GM23338 (cell line): ENCODE data around the gene CDH20. TPM values are rescaled to one million over a fixed set of nuclear protein-coding genes. Genes with fewer than 3 reads are reported as not detected.

ENCODE experiments used
- ATAC-seq: fragments of 200-7000 bp; cut with Tn5 transposase; 3 replicates; pipeline ENCODE4 v1.9.1; 2020
- DNase-seq: peaks from one replicate; pipeline ENCODE4 v3.0.0-alpha.2; 2015; ENCODE audit warnings: low spot score
- H2AFZ ChIP-seq: fragments of 200-600 bp; sonication (generic); 2 replicates; pipeline ENCODE4 v1.8.0; 2016; ENCODE audit warnings: antibody characterized with exemption, mild to moderate bottlenecking, moderate library complexity
- H3F3A ChIP-seq: fragments of 200-600 bp; sonication (generic); replicated peaks from 2 replicates; pipeline ENCODE4 v1.8.0; 2017; ENCODE audit warnings: antibody characterized with exemption, mixed run types, low read depth
- H3K27ac ChIP-seq: fragments of 200-600 bp; sonication (generic); 2 replicates; pipeline ENCODE4 v1.6.1; 2016; ENCODE audit warnings: low read depth
- H3K27me3 ChIP-seq: fragments of 200-600 bp; sonication (generic); 2 replicates; pipeline ENCODE4 v1.8.0; 2016; ENCODE audit warnings: mild to moderate bottlenecking, mixed run types, moderate library complexity; ENCODE audit not compliant: insufficient read depth
- H3K36me3 ChIP-seq: fragments of 200-600 bp; sonication (generic); 2 replicates; pipeline ENCODE4 v1.8.0; 2016; ENCODE audit warnings: mild to moderate bottlenecking; ENCODE audit not compliant: insufficient read depth
- H3K4me1 ChIP-seq: fragments of 200-600 bp; sonication (generic); 2 replicates; pipeline ENCODE4 v1.8.0; 2016; ENCODE audit warnings: mild to moderate bottlenecking, moderate library complexity; ENCODE audit not compliant: insufficient read depth
- H3K4me2 ChIP-seq: fragments of 200-600 bp; sonication (generic); 2 replicates; pipeline ENCODE4 v1.7.1; 2017; ENCODE audit warnings: mixed run types
- H3K4me3 ChIP-seq: fragments of 200-600 bp; sonication (generic); 2 replicates; pipeline ENCODE4 v1.6.1; 2016; ENCODE audit warnings: mixed run types
- H3K79me2 ChIP-seq: fragments of 200-600 bp; sonication (generic); replicated peaks from 2 replicates; pipeline ENCODE4 v1.8.0; 2017; ENCODE audit warnings: mild to moderate bottlenecking; ENCODE audit not compliant: insufficient read depth
- H3K9me2 ChIP-seq: fragments of 200-600 bp; sonication (generic); 2 replicates; pipeline ENCODE4 v1.8.0; 2017; ENCODE audit not compliant: insufficient read depth
- H4K20me1 ChIP-seq: fragments of 200-600 bp; sonication (generic); replicated peaks from 2 replicates; pipeline ENCODE4 v1.8.0; 2017; ENCODE audit warnings: mild to moderate bottlenecking; ENCODE audit not compliant: insufficient read depth
- H3K27ac Mint-ChIP-seq: 2 replicates; pipeline ENCODE4 v1.8.0; 2020; ENCODE audit warnings: inconsistent platforms, mild to moderate bottlenecking, moderate library complexity, mixed read lengths
- H3K27me3 Mint-ChIP-seq: 3 replicates; pipeline ENCODE4 v1.8.0; 2022; ENCODE audit warnings: low read depth, mild to moderate bottlenecking, moderate library complexity, mixed read lengths, inconsistent platforms; ENCODE audit not compliant: insufficient read depth, poor library complexity
- H3K36me3 Mint-ChIP-seq: 3 replicates; pipeline ENCODE4 v1.8.0; 2021; ENCODE audit warnings: low read depth, mild to moderate bottlenecking, inconsistent platforms, moderate library complexity, mixed read lengths
- H3K4me1 Mint-ChIP-seq: 3 replicates; pipeline ENCODE4 v1.8.0; 2020; ENCODE audit warnings: mild to moderate bottlenecking, inconsistent platforms, mixed read lengths
- H3K4me3 Mint-ChIP-seq: 3 replicates; pipeline ENCODE4 v1.8.0; 2021; ENCODE audit warnings: moderate library complexity, mild to moderate bottlenecking, inconsistent platforms, mixed read lengths
- H3K9me3 Mint-ChIP-seq: 3 replicates; pipeline ENCODE4 v1.8.0; 2020; ENCODE audit warnings: moderate library complexity, mild to moderate bottlenecking, inconsistent platforms, mixed read lengths
- CREB1 ChIP-seq: fragments of 250-450 bp; sonication (Bioruptor Pico); IDR thresholded peaks from 2 replicates; pipeline ENCODE4 v1.5.0; 2020; ENCODE audit warnings: low read depth, mild to moderate bottlenecking, moderate library complexity
- EZH2phosphoT487 ChIP-seq: fragments of 200-600 bp; sonication (generic); IDR thresholded peaks from one replicate; pipeline ENCODE4 v1.8.1; 2018; ENCODE audit warnings: antibody characterized with exemption; ENCODE audit not compliant: unreplicated experiment
- JUNB ChIP-seq: IDR thresholded peaks from one replicate; pipeline ENCODE4 v1.6.1; 2016; ENCODE audit warnings: antibody characterized with exemption; ENCODE audit not compliant: unreplicated experiment
- NANOG ChIP-seq: IDR thresholded peaks from 2 replicates; pipeline ENCODE4 v1.6.1; 2016; ENCODE audit warnings: antibody characterized with exemption, borderline replicate concordance
- POLR2AphosphoS5 ChIP-seq: IDR thresholded peaks from 2 replicates; pipeline ENCODE4 v1.6.1; 2016; ENCODE audit warnings: antibody characterized with exemption, low read depth
- STAT1 ChIP-seq: IDR thresholded peaks from one replicate; pipeline ENCODE4 v1.6.1; 2016; ENCODE audit warnings: antibody characterized with exemption; ENCODE audit not compliant: unreplicated experiment
- ZNF114 ChIP-seq: fragments of 250-450 bp; sonication (Bioruptor Pico); IDR thresholded peaks from 2 replicates; pipeline ENCODE4 v1.5.0; 2020; ENCODE audit warnings: mild to moderate bottlenecking, moderate library complexity
- ZNF331 ChIP-seq: fragments of 250-450 bp; sonication (Bioruptor Pico); IDR thresholded peaks from 2 replicates; pipeline ENCODE4 v1.5.0; 2020; ENCODE audit warnings: low read depth, mild to moderate bottlenecking, moderate library complexity
- polyA plus RNA-seq: library from polyadenylated mRNA; unstranded; fragments of >200 nt; fragmentation: Nextera tagmentation; extraction: Ambion mirVana; gene quantifications from 2 replicates; pipeline ENCODE4 v1.2.1, GENCODE V29; 2016
- total RNA-seq: library from RNA; depleted of rRNA; stranded (reverse); fragments of >200 nt; shearing (Covaris generic); gene quantifications from 2 replicates; pipeline ENCODE4 v1.2.3, GENCODE V29; 2014
- TF ChIP-seq, protein P1 (sequence below), 2 experiments: fragments of 200-600 bp in 1 of 2; sonication (generic) in 1 of 2; conservative IDR thresholded peaks; 2 replicates each; pipeline versions ENCODE4 v1.5.1 to v1.6.1; 2016 to 2017; ENCODE audit warnings: antibody characterized with exemption in 2 of 2, low read depth in 2 of 2, mild to moderate bottlenecking in 2 of 2, moderate library complexity in 1 of 2
- TF ChIP-seq, protein P2 (sequence below): fragments of 250-450 bp; sonication (Bioruptor Pico); IDR thresholded peaks from 2 replicates; pipeline ENCODE4 v1.5.0; 2020; ENCODE audit warnings: mild to moderate bottlenecking, moderate library complexity
- TF ChIP-seq, protein P3 (sequence below): IDR thresholded peaks from one replicate; pipeline ENCODE4 v1.6.1; 2018; ENCODE audit warnings: antibody characterized with exemption; ENCODE audit not compliant: unreplicated experiment
- TF ChIP-seq, protein P4 (sequence below): IDR thresholded peaks from 2 replicates; pipeline ENCODE4 v1.6.1; 2016; ENCODE audit warnings: antibody characterized with exemption

CDH20 gene
- total and polyA plus RNA-seq, 2 experiments from 2014 or later: 1.0 TPM; not detected in 1

DNA sequence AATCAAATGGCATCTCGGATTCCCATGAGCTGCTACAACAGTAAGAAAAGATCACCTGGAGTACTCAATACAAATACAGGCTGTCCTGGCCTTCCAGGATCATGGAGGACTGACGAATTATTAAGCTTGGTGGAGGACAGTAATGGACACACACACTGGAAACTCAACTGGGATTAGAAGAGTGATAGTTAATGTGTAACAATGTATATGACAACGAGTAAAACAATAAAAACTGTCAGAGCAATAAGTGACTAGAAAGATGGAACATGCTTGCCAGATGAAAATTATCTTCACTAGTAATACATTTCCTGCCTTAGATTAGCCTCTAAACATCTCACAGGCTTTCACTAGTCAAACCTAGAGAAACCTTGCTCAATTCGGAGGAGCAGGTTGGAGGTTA lies 49.2 kb upstream of the CDH20 start (continued):
- TF ChIP-seq, protein P1, sequence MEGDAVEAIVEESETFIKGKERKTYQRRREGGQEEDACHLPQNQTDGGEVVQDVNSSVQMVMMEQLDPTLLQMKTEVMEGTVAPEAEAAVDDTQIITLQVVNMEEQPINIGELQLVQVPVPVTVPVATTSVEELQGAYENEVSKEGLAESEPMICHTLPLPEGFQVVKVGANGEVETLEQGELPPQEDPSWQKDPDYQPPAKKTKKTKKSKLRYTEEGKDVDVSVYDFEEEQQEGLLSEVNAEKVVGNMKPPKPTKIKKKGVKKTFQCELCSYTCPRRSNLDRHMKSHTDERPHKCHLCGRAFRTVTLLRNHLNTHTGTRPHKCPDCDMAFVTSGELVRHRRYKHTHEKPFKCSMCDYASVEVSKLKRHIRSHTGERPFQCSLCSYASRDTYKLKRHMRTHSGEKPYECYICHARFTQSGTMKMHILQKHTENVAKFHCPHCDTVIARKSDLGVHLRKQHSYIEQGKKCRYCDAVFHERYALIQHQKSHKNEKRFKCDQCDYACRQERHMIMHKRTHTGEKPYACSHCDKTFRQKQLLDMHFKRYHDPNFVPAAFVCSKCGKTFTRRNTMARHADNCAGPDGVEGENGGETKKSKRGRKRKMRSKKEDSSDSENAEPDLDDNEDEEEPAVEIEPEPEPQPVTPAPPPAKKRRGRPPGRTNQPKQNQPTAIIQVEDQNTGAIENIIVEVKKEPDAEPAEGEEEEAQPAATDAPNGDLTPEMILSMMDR (conservative IDR thresholded peaks at IDR 0.05; ENCODE audit: low read depth in 2 of 2): no peak
- TF ChIP-seq EZH2phosphoT487: no peak

DNA sequence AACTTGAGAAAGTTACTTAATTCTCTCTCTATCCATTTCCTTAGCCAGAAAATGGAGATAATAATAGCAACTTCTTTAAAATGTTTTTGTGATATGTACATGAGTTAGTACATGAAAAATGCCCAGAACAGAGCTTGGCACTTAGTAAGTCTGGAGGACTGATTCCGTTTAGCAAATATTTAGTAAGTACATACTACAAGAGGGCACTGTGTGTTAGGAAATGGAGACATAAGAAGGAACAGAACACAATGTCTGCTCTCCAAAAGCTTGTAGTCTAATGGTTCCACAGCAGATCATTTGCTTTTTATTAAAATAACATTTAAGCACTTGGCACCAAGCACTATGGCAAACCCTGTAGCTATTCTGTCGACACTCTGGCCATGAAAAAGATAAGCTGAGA lies 47.5 kb upstream of the CDH20 start:
- Histone ChIP-seq H3K4me1 (peaks cover 10% of the 10 kb centered on the region; the same call in 1 of the 2 replicates), H3K79me2 (no peaks in the 10 kb centered on the region), H3K4me2 (peak overlapping the region; percentile 9), H3K27ac (no peak overlapping the region), H3K27me3 (no peaks in the 10 kb centered on the region), H3K4me3 (no peak overlapping the region), H2AFZ (no peak overlapping the region), H3F3A (no peaks in the 10 kb centered on the region), H3K36me3 (no peaks in the 10 kb centered on the region), H3K9me2 (no peaks in the 10 kb centered on the region), H4K20me1 (no peaks in the 10 kb centered on the region)
- Mint-ChIP-seq H3K4me3 (no peak overlapping the region), H3K27ac (no peak overlapping the region), H3K4me1 (peaks cover 12% of the 10 kb centered on the region), H3K9me3 (peaks cover 8% of the 10 kb centered on the region), H3K27me3 (no peaks in the 10 kb centered on the region), H3K36me3 (peaks cover 4% of the 10 kb centered on the region; the same call in 1 of the 3 replicates)
- ATAC-seq (no peak), DNase-seq (no peak)
- TF ChIP-seq, protein P2, sequence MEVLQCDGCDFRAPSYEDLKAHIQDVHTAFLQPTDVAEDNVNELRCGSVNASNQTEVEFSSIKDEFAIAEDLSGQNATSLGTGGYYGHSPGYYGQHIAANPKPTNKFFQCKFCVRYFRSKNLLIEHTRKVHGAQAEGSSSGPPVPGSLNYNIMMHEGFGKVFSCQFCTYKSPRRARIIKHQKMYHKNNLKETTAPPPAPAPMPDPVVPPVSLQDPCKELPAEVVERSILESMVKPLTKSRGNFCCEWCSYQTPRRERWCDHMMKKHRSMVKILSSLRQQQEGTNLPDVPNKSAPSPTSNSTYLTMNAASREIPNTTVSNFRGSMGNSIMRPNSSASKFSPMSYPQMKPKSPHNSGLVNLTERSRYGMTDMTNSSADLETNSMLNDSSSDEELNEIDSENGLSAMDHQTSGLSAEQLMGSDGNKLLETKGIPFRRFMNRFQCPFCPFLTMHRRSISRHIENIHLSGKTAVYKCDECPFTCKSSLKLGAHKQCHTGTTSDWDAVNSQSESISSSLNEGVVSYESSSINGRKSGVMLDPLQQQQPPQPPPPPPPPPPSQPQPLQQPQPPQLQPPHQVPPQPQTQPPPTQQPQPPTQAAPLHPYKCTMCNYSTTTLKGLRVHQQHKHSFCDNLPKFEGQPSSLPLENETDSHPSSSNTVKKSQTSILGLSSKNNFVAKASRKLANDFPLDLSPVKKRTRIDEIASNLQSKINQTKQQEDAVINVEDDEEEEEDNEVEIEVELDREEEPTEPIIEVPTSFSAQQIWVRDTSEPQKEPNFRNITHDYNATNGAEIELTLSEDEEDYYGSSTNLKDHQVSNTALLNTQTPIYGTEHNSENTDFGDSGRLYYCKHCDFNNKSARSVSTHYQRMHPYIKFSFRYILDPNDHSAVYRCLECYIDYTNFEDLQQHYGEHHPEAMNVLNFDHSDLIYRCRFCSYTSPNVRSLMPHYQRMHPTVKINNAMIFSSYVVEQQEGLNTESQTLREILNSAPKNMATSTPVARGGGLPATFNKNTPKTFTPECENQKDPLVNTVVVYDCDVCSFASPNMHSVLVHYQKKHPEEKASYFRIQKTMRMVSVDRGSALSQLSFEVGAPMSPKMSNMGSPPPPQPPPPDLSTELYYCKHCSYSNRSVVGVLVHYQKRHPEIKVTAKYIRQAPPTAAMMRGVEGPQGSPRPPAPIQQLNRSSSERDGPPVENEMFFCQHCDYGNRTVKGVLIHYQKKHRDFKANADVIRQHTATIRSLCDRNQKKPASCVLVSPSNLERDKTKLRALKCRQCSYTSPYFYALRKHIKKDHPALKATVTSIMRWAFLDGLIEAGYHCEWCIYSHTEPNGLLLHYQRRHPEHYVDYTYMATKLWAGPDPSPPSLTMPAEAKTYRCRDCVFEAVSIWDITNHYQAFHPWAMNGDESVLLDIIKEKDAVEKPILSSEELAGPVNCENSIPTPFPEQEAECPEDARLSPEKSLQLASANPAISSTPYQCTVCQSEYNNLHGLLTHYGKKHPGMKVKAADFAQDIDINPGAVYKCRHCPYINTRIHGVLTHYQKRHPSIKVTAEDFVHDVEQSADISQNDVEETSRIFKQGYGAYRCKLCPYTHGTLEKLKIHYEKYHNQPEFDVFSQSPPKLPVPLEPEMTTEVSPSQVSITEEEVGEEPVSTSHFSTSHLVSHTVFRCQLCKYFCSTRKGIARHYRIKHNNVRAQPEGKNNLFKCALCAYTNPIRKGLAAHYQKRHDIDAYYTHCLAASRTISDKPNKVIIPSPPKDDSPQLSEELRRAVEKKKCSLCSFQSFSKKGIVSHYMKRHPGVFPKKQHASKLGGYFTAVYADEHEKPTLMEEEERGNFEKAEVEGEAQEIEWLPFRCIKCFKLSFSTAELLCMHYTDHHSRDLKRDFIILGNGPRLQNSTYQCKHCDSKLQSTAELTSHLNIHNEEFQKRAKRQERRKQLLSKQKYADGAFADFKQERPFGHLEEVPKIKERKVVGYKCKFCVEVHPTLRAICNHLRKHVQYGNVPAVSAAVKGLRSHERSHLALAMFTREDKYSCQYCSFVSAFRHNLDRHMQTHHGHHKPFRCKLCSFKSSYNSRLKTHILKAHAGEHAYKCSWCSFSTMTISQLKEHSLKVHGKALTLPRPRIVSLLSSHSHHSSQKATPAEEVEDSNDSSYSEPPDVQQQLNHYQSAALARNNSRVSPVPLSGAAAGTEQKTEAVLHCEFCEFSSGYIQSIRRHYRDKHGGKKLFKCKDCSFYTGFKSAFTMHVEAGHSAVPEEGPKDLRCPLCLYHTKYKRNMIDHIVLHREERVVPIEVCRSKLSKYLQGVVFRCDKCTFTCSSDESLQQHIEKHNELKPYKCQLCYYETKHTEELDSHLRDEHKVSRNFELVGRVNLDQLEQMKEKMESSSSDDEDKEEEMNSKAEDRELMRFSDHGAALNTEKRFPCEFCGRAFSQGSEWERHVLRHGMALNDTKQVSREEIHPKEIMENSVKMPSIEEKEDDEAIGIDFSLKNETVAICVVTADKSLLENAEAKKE: no peak
- TF ChIP-seq ZNF331: no peak
- TF ChIP-seq ZNF114: no peak
- TF ChIP-seq, protein P3, sequence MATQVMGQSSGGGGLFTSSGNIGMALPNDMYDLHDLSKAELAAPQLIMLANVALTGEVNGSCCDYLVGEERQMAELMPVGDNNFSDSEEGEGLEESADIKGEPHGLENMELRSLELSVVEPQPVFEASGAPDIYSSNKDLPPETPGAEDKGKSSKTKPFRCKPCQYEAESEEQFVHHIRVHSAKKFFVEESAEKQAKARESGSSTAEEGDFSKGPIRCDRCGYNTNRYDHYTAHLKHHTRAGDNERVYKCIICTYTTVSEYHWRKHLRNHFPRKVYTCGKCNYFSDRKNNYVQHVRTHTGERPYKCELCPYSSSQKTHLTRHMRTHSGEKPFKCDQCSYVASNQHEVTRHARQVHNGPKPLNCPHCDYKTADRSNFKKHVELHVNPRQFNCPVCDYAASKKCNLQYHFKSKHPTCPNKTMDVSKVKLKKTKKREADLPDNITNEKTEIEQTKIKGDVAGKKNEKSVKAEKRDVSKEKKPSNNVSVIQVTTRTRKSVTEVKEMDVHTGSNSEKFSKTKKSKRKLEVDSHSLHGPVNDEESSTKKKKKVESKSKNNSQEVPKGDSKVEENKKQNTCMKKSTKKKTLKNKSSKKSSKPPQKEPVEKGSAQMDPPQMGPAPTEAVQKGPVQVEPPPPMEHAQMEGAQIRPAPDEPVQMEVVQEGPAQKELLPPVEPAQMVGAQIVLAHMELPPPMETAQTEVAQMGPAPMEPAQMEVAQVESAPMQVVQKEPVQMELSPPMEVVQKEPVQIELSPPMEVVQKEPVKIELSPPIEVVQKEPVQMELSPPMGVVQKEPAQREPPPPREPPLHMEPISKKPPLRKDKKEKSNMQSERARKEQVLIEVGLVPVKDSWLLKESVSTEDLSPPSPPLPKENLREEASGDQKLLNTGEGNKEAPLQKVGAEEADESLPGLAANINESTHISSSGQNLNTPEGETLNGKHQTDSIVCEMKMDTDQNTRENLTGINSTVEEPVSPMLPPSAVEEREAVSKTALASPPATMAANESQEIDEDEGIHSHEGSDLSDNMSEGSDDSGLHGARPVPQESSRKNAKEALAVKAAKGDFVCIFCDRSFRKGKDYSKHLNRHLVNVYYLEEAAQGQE: no peak
- TF ChIP-seq, protein P4, sequence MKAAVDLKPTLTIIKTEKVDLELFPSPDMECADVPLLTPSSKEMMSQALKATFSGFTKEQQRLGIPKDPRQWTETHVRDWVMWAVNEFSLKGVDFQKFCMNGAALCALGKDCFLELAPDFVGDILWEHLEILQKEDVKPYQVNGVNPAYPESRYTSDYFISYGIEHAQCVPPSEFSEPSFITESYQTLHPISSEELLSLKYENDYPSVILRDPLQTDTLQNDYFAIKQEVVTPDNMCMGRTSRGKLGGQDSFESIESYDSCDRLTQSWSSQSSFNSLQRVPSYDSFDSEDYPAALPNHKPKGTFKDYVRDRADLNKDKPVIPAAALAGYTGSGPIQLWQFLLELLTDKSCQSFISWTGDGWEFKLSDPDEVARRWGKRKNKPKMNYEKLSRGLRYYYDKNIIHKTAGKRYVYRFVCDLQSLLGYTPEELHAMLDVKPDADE: no peak
- no peak for TF ChIP-seq STAT1
- TF ChIP-seq NANOG: no peak
- no peak for TF ChIP-seq CREB1 (CRISPR knock-in tag)
- TF ChIP-seq EZH2phosphoT487: no peak
- no peak for TF ChIP-seq POLR2AphosphoS5
- TF ChIP-seq JUNB: no peak
